HepG2 (cell line): ENCODE data around the gene MRPL30. TPM values are rescaled to one million over a fixed set of nuclear protein-coding genes. Genes with fewer than 3 reads are reported as not detected.

Experiments used
- AKAP8 ChIP-seq: sonication (generic); formaldehyde crosslinking; IDR thresholded peaks from 2 replicates; pipeline ENCODE4 v1.5.1; 2020; ENCODE audit warnings: mild to moderate bottlenecking, missing genetic modification reagents
- BCL6 ChIP-seq: IDR thresholded peaks from 2 replicates; pipeline ENCODE4 v1.6.1; 2016; ENCODE audit warnings: missing genetic modification reagents, missing compliant biosample characterization
- BRD4 ChIP-seq: sonication (generic); formaldehyde crosslinking; IDR thresholded peaks from 2 replicates; pipeline ENCODE4 v1.4.0; 2020; ENCODE audit warnings: missing genetic modification reagents
- ESRRA ChIP-seq: sonication (generic); formaldehyde crosslinking; IDR thresholded peaks from 2 replicates; pipeline ENCODE4 v1.5.1; 2020; ENCODE audit warnings: mild to moderate bottlenecking, low read depth, missing genetic modification reagents
- IRF1 ChIP-seq: sonication (generic); formaldehyde crosslinking; IDR thresholded peaks from 2 replicates; pipeline ENCODE4 v1.4.0; 2020; ENCODE audit warnings: low read depth, mild to moderate bottlenecking, missing genetic modification reagents
- KAT7 ChIP-seq: IDR thresholded peaks from 2 replicates; pipeline ENCODE4 v1.6.1; 2018; ENCODE audit warnings: borderline replicate concordance, missing compliant biosample characterization
- MTF1 ChIP-seq: sonication (generic); formaldehyde crosslinking; IDR thresholded peaks from 2 replicates; pipeline ENCODE4 v1.5.0; 2020; ENCODE audit warnings: missing genetic modification reagents
- PLSCR1 ChIP-seq: sonication (generic); formaldehyde crosslinking; IDR thresholded peaks from 2 replicates; pipeline ENCODE4 v1.5.0; 2020; ENCODE audit warnings: missing genetic modification reagents, mild to moderate bottlenecking, borderline replicate concordance
- POGZ ChIP-seq: sonication (generic); formaldehyde crosslinking; IDR thresholded peaks from 2 replicates; pipeline ENCODE4 v1.4.0; 2020; ENCODE audit warnings: mild to moderate bottlenecking, missing genetic modification reagents
- RARG ChIP-seq: sonication (generic); formaldehyde crosslinking; IDR thresholded peaks from 2 replicates; pipeline ENCODE4 v1.4.0; 2020; ENCODE audit warnings: low read depth, mild to moderate bottlenecking, missing genetic modification reagents
- STAG1 ChIP-seq: sonication (generic); formaldehyde crosslinking; IDR thresholded peaks from 2 replicates; pipeline ENCODE4 v1.4.0; 2020; ENCODE audit warnings: missing genetic modification reagents
- THAP7 ChIP-seq: sonication (generic); formaldehyde crosslinking; IDR thresholded peaks from 2 replicates; pipeline ENCODE4 v1.8.1; 2023; ENCODE audit warnings: mild to moderate bottlenecking, missing genetic modification reagents
- ZBTB40 ChIP-seq, 2 experiments: fragments of 450-650 bp in 1 of 2; sonication (generic) in 1 of 2; formaldehyde crosslinking in 1 of 2; IDR thresholded peaks; 2 replicates each; pipeline versions ENCODE4 v1.6.1 to v1.8.0; 2016 to 2022; ENCODE audit warnings: antibody characterized with exemption in 1 of 2, mild to moderate bottlenecking in 1 of 2, missing genetic modification reagents in 1 of 2
- ZBTB7B ChIP-seq: sonication (generic); formaldehyde crosslinking; IDR thresholded peaks from 2 replicates; pipeline ENCODE4 v1.4.0; 2020; ENCODE audit warnings: missing genetic modification reagents
- ZFP82 ChIP-seq: sonication (generic); formaldehyde crosslinking; IDR thresholded peaks from 2 replicates; pipeline ENCODE4 v1.5.1; 2020; ENCODE audit warnings: mild to moderate bottlenecking, missing genetic modification reagents, borderline replicate concordance
- ZNF138 ChIP-seq: sonication (generic); formaldehyde crosslinking; IDR thresholded peaks from 2 replicates; pipeline ENCODE4 v1.5.0; 2020; ENCODE audit warnings: mild to moderate bottlenecking, low read depth, missing genetic modification reagents
- ZNF3 ChIP-seq: IDR thresholded peaks from 2 replicates; pipeline ENCODE4 v1.7.0; 2017; ENCODE audit warnings: inconsistent platforms
- ZNF766 ChIP-seq: sonication (generic); formaldehyde crosslinking; IDR thresholded peaks from 2 replicates; pipeline ENCODE4 v1.5.0; 2020; ENCODE audit warnings: missing genetic modification reagents, borderline replicate concordance
- ZNF788 ChIP-seq: sonication (generic); formaldehyde crosslinking; IDR thresholded peaks from 2 replicates; pipeline ENCODE4 v1.5.0; 2020; ENCODE audit warnings: mild to moderate bottlenecking, missing genetic modification reagents, borderline replicate concordance
- polyA plus RNA-seq, 8 experiments: library from polyadenylated mRNA; depleted of rRNA in 3 of 8; stranded (reverse) in 7 of 8; unstranded in 1 of 8; fragments of >200 nt; fragmentation: Illumina TruSeq in 4 of 8; extraction: Trizol in 4 of 8; gene quantifications; 2 replicates each; pipeline versions ENCODE4 v1.2.1 to v1.2.3, GENCODE V29; 2011 to 2016; ENCODE audit warnings: low read depth in 4 of 8, missing spikeins in 1 of 8, mixed read lengths in 1 of 8; ENCODE audit not compliant: insufficient read depth in 1 of 8
- total RNA-seq, 5 experiments: library from RNA; depleted of rRNA; stranded (reverse); fragments of >200 nt; fragmentation: Illumina TruSeq; extraction: Trizol; gene quantifications; 2 replicates each; pipeline ENCODE4 v1.2.3, GENCODE V29; 2016; ENCODE audit warnings: low read depth in 1 of 5

MRPL30 gene
- total and polyA plus RNA-seq, 2 of the 13 experiments (the other 11 are each of a cell fraction or from before 2014, with no cell fraction given): 30.2 to 75.3 TPM

GRCh38 chr2:99140860-99141109 is 40.2 kb upstream of the MRPL30 start (continued):
- TF ChIP-seq AKAP8 (CRISPR knock-in tag) (0 out of 2 replicates have a peak, but pooled peaks have one; percentile 83), MTF1 (CRISPR knock-in tag) (peak; percentile 74; the same call in 1 of the 2 replicates), ZNF3 (CRISPR knock-in tag) (0 out of 2 replicates have a peak, but pooled peaks have one; percentile 27), ZBTB40 (IDR thresholded peaks at IDR 0.05) (no peak), ZBTB40 (CRISPR knock-in tag; IDR thresholded peaks at IDR 0.05) (peak; percentile 78), POGZ (CRISPR knock-in tag) (no peak; the same call in 1 of the 2 replicates), PLSCR1 (CRISPR knock-in tag) (peak; percentile 83; the same call in 1 of the 2 replicates), IRF1 (no peak), ZNF138 (CRISPR knock-in tag) (0 out of 2 replicates have a peak, but pooled peaks have one; percentile 50), ZNF766 (CRISPR knock-in tag) (peak; percentile 78; the same call in 1 of the 2 replicates), BCL6 (CRISPR knock-in tag) (no peak; the same call in 1 of the 2 replicates), RARG (CRISPR knock-in tag) (0 out of 2 replicates have a peak, but pooled peaks have one; percentile 8), THAP7 (CRISPR knock-in tag) (0 out of 2 replicates have a peak, but pooled peaks have one; percentile 46), STAG1 (CRISPR knock-in tag) (peak; percentile 21; the same call in 1 of the 2 replicates), BRD4 (no peak; the same call in 1 of the 2 replicates), ZBTB7B (CRISPR knock-in tag) (peak; percentile 39), KAT7 (peak; percentile 98; the same call in 1 of the 2 replicates), ZNF788 (CRISPR knock-in tag) (peak; percentile 68; the same call in 1 of the 2 replicates), ZFP82 (CRISPR knock-in tag) (peak; percentile 25; the same call in 1 of the 2 replicates), ESRRA (CRISPR knock-in tag) (peak; percentile 42; the same call in 1 of the 2 replicates)
